Measurements from ENCODE around the gene CPXM2. TPM values are rescaled to one million over a fixed set of nuclear protein-coding genes. Genes with fewer than 3 reads are reported as not detected.
A peak's percentile ranks its signal among the peaks of the same experiment; 100 is the strongest.

Gene CPXM2
- polyA plus RNA-seq, 6 donors from 2014 or later = 0.11 TPM; not detected in 5

GRCh38 chr10:123882681-123883445 is 8.7 kb downstream of the CPXM2 start:
- no peaks in the 10 kb centered on the region for H3K36me3 Mint-ChIP-seq
- ATAC-seq (ENCODE audit: low read depth in 2 of 2) (no peak), DNase-seq (no peak)
- no peaks in the 10 kb centered on the region for H3K4me1 Mint-ChIP-seq
- no peak overlapping the region for H3K4me3 Mint-ChIP-seq
- peaks cover 2 to 16% (median 14%) of the 10 kb centered on the region in 3 donors for H3K27me3 Mint-ChIP-seq
- no peak overlapping the region for H3K27ac Mint-ChIP-seq
- H3K9me3 Mint-ChIP-seq = no peaks in the 10 kb centered on the region

GRCh38 chr10:123882177-123882576 is 9.4 kb downstream of the CPXM2 start:
- DNase-seq = no peak

GRCh38 chr10:123879606-123880257 is 11.9 kb downstream of the CPXM2 start:
- Mint-ChIP-seq H3K27me3 (peaks cover 7 to 14% (median 9%) of the 10 kb centered on the region in 3 donors), H3K4me3 (no peak overlapping the region)

More at GRCh38 chr10:123882177-123882576, 9.4 kb downstream of the CPXM2 start:
- Mint-ChIP-seq H3K27me3 (peaks cover 9 to 16% (median 10%) of the 10 kb centered on the region in 3 donors), H3K9me3 (no peaks in the 10 kb centered on the region), H3K36me3 (no peaks in the 10 kb centered on the region), H3K4me3 (no peak overlapping the region), H3K4me1 (no peaks in the 10 kb centered on the region), H3K27ac (no peak overlapping the region)
- ATAC-seq (ENCODE audit: low read depth in 2 of 2) = no peak

GRCh38 chr10:123878666-123879303 is 12.8 kb downstream of the CPXM2 start:
- H3K4me1 Mint-ChIP-seq = no peaks in the 10 kb centered on the region
- no peak overlapping the region for H3K27ac Mint-ChIP-seq
- no peaks in the 10 kb centered on the region for H3K36me3 Mint-ChIP-seq
- no peak overlapping the region for H3K4me3 Mint-ChIP-seq
- DNase-seq (no peak), ATAC-seq (ENCODE audit: low read depth in 2 of 2) (no peak)
- H3K27me3 Mint-ChIP-seq = peaks cover 4 to 9% (median 8%) of the 10 kb centered on the region in 3 donors
- no peaks in the 10 kb centered on the region for H3K9me3 Mint-ChIP-seq

More at GRCh38 chr10:123879606-123880257, 11.9 kb downstream of the CPXM2 start:
- ATAC-seq (ENCODE audit: low read depth in 2 of 2) (no peak), DNase-seq (no peak)
- Mint-ChIP-seq H3K9me3 (no peaks in the 10 kb centered on the region), H3K27ac (no peak overlapping the region), H3K4me1 (no peaks in the 10 kb centered on the region), H3K36me3 (no peaks in the 10 kb centered on the region)

- H3K4me1 Mint-ChIP-seq = no peaks in the 10 kb centered on the region
- no peak for DNase-seq
- H3K36me3 Mint-ChIP-seq = no peaks in the 10 kb centered on the region
- no peak overlapping the region for H3K27ac Mint-ChIP-seq
- no peak for ATAC-seq (ENCODE audit: low read depth in 2 of 2)
- peaks cover 0 to 12% (median 0%) of the 10 kb centered on the region in 7 donors for H3K9me3 Mint-ChIP-seq
- no peak overlapping the region for H3K4me3 Mint-ChIP-seq
- peaks cover 23 to 48% (median 29%) of the 10 kb centered on the region in 3 donors for H3K27me3 Mint-ChIP-seq
Measured at GRCh38 chr10:123870260-123870659, 21.3 kb downstream of the CPXM2 start.

- Mint-ChIP-seq H3K4me3 (no peak overlapping the region), H3K27ac (no peak overlapping the region), H3K27me3 (peaks cover 29 to 53% (median 29%) of the 10 kb centered on the region in 3 donors), H3K4me1 (no peaks in the 10 kb centered on the region), H3K9me3 (peaks cover 0 to 12% (median 0%) of the 10 kb centered on the region in 7 donors), H3K36me3 (no peaks in the 10 kb centered on the region)
- DNase-seq = no peak
- ATAC-seq (ENCODE audit: low read depth in 2 of 2) = no peak
Measured at GRCh38 chr10:123869020-123869414, 22.6 kb downstream of the CPXM2 start.

GRCh38 chr10:123868038-123869019 is 23.3 kb downstream of the CPXM2 start:
- no peaks in the 10 kb centered on the region for H3K36me3 Mint-ChIP-seq
- no peaks in the 10 kb centered on the region for H3K4me1 Mint-ChIP-seq
- peak overlapping the region in 1 of 8 donors; percentile 22 for H3K4me3 Mint-ChIP-seq
- DNase-seq (no peak), ATAC-seq (ENCODE audit: low read depth in 2 of 2) (no peak)
- H3K27ac Mint-ChIP-seq = no peak overlapping the region
- peaks cover 0 to 10% (median 0%) of the 10 kb centered on the region in 7 donors for H3K9me3 Mint-ChIP-seq
- H3K27me3 Mint-ChIP-seq = peaks cover 29 to 60% (median 36%) of the 10 kb centered on the region in 3 donors

GRCh38 chr10:123865880-123866279 is 25.7 kb downstream of the CPXM2 start:
- peaks cover 0 to 8% (median 0%) of the 10 kb centered on the region in 7 donors for H3K9me3 Mint-ChIP-seq
- H3K4me1 Mint-ChIP-seq = no peaks in the 10 kb centered on the region
- H3K4me3 Mint-ChIP-seq = no peak overlapping the region
- DNase-seq (no peak), ATAC-seq (ENCODE audit: low read depth in 2 of 2) (no peak)
- H3K27ac Mint-ChIP-seq = no peak overlapping the region
- peaks cover 30 to 43% (median 42%) of the 10 kb centered on the region in 3 donors for H3K27me3 Mint-ChIP-seq
- H3K36me3 Mint-ChIP-seq = no peaks in the 10 kb centered on the region

- Mint-ChIP-seq H3K4me1 (no peaks in the 10 kb centered on the region), H3K36me3 (no peaks in the 10 kb centered on the region), H3K4me3 (no peak overlapping the region), H3K27me3 (peaks cover 28 to 38% (median 38%) of the 10 kb centered on the region in 3 donors), H3K27ac (no peak overlapping the region), H3K9me3 (peaks cover 0 to 8% (median 0%) of the 10 kb centered on the region in 7 donors)
- no peak for ATAC-seq (ENCODE audit: low read depth in 2 of 2)
- no peak for DNase-seq
Measured at GRCh38 chr10:123865350-123865749, 26.3 kb downstream of the CPXM2 start.

- no peaks in the 10 kb centered on the region for H3K4me1 Mint-ChIP-seq
- no peaks in the 10 kb centered on the region for H3K36me3 Mint-ChIP-seq
- peaks cover 0 to 8% (median 0%) of the 10 kb centered on the region in 7 donors for H3K9me3 Mint-ChIP-seq
- no peak overlapping the region for H3K4me3 Mint-ChIP-seq
- no peak overlapping the region for H3K27ac Mint-ChIP-seq
- DNase-seq = no peak
- no peak for ATAC-seq (ENCODE audit: low read depth in 2 of 2)
- H3K27me3 Mint-ChIP-seq = peaks cover 24 to 37% (median 35%) of the 10 kb centered on the region in 3 donors
Measured at GRCh38 chr10:123864923-123865322, 26.7 kb downstream of the CPXM2 start.

- Mint-ChIP-seq H3K4me3 (no peak overlapping the region), H3K4me1 (no peaks in the 10 kb centered on the region), H3K36me3 (no peaks in the 10 kb centered on the region), H3K9me3 (peaks cover 0 to 8% (median 0%) of the 10 kb centered on the region in 7 donors), H3K27me3 (peaks cover 15 to 35% (median 29%) of the 10 kb centered on the region in 3 donors), H3K27ac (no peak overlapping the region)
- ATAC-seq (ENCODE audit: low read depth in 2 of 2) (no peak), DNase-seq (no peak)
Measured at GRCh38 chr10:123863721-123864482, 27.7 kb downstream of the CPXM2 start.

- Mint-ChIP-seq H3K4me3 (no peak overlapping the region), H3K36me3 (no peaks in the 10 kb centered on the region), H3K27ac (no peak overlapping the region)
Measured at GRCh38 chr10:123863183-123863575, 28.4 kb downstream of the CPXM2 start.

More at GRCh38 chr10:123863183-123863575, 28.4 kb downstream of the CPXM2 start:
- DNase-seq = no peak
- no peak for ATAC-seq (ENCODE audit: low read depth in 2 of 2)
- Mint-ChIP-seq H3K27me3 (peaks cover 11 to 35% (median 24%) of the 10 kb centered on the region in 3 donors), H3K4me1 (no peaks in the 10 kb centered on the region), H3K9me3 (peaks cover 0 to 8% (median 0%) of the 10 kb centered on the region in 7 donors)

All from naive B cell (primary cell).